Spleen (tissue), 7 donors: ENCODE measurements around the gene CEMIP.

Experiments used
- CTCF ChIP-seq, 11 experiments: fragments of 200-600 bp in 7 of 11; fragments of 450-650 bp in 4 of 11; sonication (generic) in 4 of 11; IDR thresholded peaks in 8 of 11; conservative IDR thresholded peaks in 3 of 11; 1 replicate in 7 of 11; 2 replicates in 4 of 11; pipeline versions ENCODE4 v1.4.0 to v1.8.0; 2016 to 2021; ENCODE audit warnings: antibody characterized with exemption in 11 of 11, inconsistent platforms in 4 of 11, mild to moderate bottlenecking in 1 of 11
- POLR2A ChIP-seq, 3 donors: fragments of 450-650 bp; IDR thresholded peaks; one replicate each; pipeline ENCODE4 v1.5.1; 2017; ENCODE audit warnings: antibody characterized with exemption in 3 of 3, mild to moderate bottlenecking in 1 of 3
- POLR2AphosphoS5 ChIP-seq, 3 donors: sonication (generic); formaldehyde crosslinking; IDR thresholded peaks; one replicate each; pipeline ENCODE4 v1.5.1; 2017; ENCODE audit warnings: antibody characterized with exemption in 3 of 3
- donor health status: DM: no; HTN: no; CAD: no; lungs with moderate emphysema.
- donor health status: DM: no; HTN: no; CAD: no.
- donor health status: DM: no; HTN: no; CAD: no.

GRCh38 chr15:80758130-80758745 lies 20.9 kb upstream of the CEMIP start:
- TF ChIP-seq CTCF (IDR thresholded peaks at IDR 0.05 in 8 of 11, conservative IDR thresholded peaks at IDR 0.05 in 3 of 11), result no peak
- no peak for TF ChIP-seq POLR2A (IDR thresholded peaks at IDR 0.05)
- TF ChIP-seq POLR2AphosphoS5 (IDR thresholded peaks at IDR 0.05), result no peak
